ENCODE data around the gene UAP1L1. TPM values are rescaled to one million over a fixed set of nuclear protein-coding genes. Genes with fewer than 3 reads are reported as not detected.

UAP1L1 gene
- total RNA-seq, 3 donors from 2014 or later: 6.7 to 12.0 (median 6.9) TPM

- peak overlapping the region; percentile 78 to 84 for H3K27ac ChIP-seq
- peaks cover 14 to 18% of the 10 kb centered on the region in 2 donors for H3K4me1 ChIP-seq
- H3K4me3 ChIP-seq: peak overlapping the region; percentile 9 to 79 (median 63)
- no peak for DNase-seq (ENCODE audit: low spot score in 2 of 2)
- H3K27me3 ChIP-seq: peaks cover 5 to 12% of the 10 kb centered on the region in 2 donors
- TF ChIP-seq POLR2A (IDR thresholded peaks at IDR 0.05): no peak
- no peak for TF ChIP-seq CTCF (IDR thresholded peaks at IDR 0.05)
- no peak for TF ChIP-seq POLR2AphosphoS5 (IDR thresholded peaks at IDR 0.05)
- no peaks in the 10 kb centered on the region for H3K9me3 ChIP-seq
- no peaks in the 10 kb centered on the region for H3K36me3 ChIP-seq
- intact Hi-C loops (cut with DNase I; ENCODE audit: low total_unique reads): no loop called here
These were observed 24.0 kb upstream of the UAP1L1 start for GRCh38 chr9:137052998-137053943.

GRCh38 chr9:137053944-137054931 is 23.1 kb upstream of the UAP1L1 start, which contains the start of gene ENTPD2:
TSS of gene ENTPD2 (minus strand) at chr9:137054061. CDS start at chr9:137053997, 64 bp downstream.
- peak within 1 kb of the TSS; percentile 9 to 79 (median 63) for H3K4me3 ChIP-seq
- TF ChIP-seq POLR2A (IDR thresholded peaks at IDR 0.05) (no peak), CTCF (IDR thresholded peaks at IDR 0.05) (no peak), POLR2AphosphoS5 (IDR thresholded peaks at IDR 0.05) (peak in 2 of 3 donors; percentile 12 to 25)
- H3K36me3 ChIP-seq: no peaks in the 10 kb centered on the region
- peaks cover 14 to 18% of the 10 kb centered on the region in 2 donors for H3K4me1 ChIP-seq
- H3K27ac ChIP-seq: peak within 1 kb of the TSS; percentile 78 to 84
- intact Hi-C loops (cut with DNase I; ENCODE audit: low total_unique reads): no loop called here
- peak in 1 of 2 donors; percentile 67 for DNase-seq (ENCODE audit: low spot score in 2 of 2)
- H3K27me3 ChIP-seq: peaks cover 0 to 5% of the 10 kb centered on the region in 2 donors
- H3K9me3 ChIP-seq: no peaks in the 10 kb centered on the region

- peak overlapping the region; percentile 78 to 84 for H3K27ac ChIP-seq
- H3K27me3 ChIP-seq: no peaks in the 10 kb centered on the region
- no peaks in the 10 kb centered on the region for H3K36me3 ChIP-seq
- peaks cover 14 to 18% of the 10 kb centered on the region in 2 donors for H3K4me1 ChIP-seq
- intact Hi-C loops (cut with DNase I; ENCODE audit: low total_unique reads): no loop called here
- H3K4me3 ChIP-seq: peak overlapping the region in 2 of 3 donors; percentile 63 to 79
- no peak for DNase-seq (ENCODE audit: low spot score in 2 of 2)
- H3K9me3 ChIP-seq: no peaks in the 10 kb centered on the region
- TF ChIP-seq POLR2AphosphoS5 (IDR thresholded peaks at IDR 0.05): no peak
- TF ChIP-seq CTCF (IDR thresholded peaks at IDR 0.05): no peak
- TF ChIP-seq POLR2A (IDR thresholded peaks at IDR 0.05): no peak
These were observed 22.4 kb upstream of the UAP1L1 start for GRCh38 chr9:137054932-137055384.

- peak overlapping the region in 1 of 3 donors; percentile 79 for H3K4me3 ChIP-seq
- intact Hi-C loops (cut with DNase I; ENCODE audit: low total_unique reads): no loop called here
- peaks cover 14 to 18% of the 10 kb centered on the region in 2 donors for H3K4me1 ChIP-seq
- TF ChIP-seq POLR2AphosphoS5 (IDR thresholded peaks at IDR 0.05) (no peak), POLR2A (IDR thresholded peaks at IDR 0.05) (no peak), CTCF (IDR thresholded peaks at IDR 0.05) (no peak)
- H3K9me3 ChIP-seq: no peaks in the 10 kb centered on the region
- peak; percentile 78 to 82 for DNase-seq (ENCODE audit: low spot score in 2 of 2)
- H3K27ac ChIP-seq: peak overlapping the region; percentile 78 to 84
- H3K27me3 ChIP-seq: no peaks in the 10 kb centered on the region
- H3K36me3 ChIP-seq: no peaks in the 10 kb centered on the region
These were observed 21.6 kb upstream of the UAP1L1 start for GRCh38 chr9:137055385-137056364.

Measured in breast epithelium (tissue), 4 donors.